Endothelial cell of umbilical vein (primary cell): ENCODE data around the gene CDC42BPB. TPM values are rescaled to one million over a fixed set of nuclear protein-coding genes. Genes with fewer than 3 reads are reported as not detected.

Source experiments
- BruUV-seq: library from RNA; stranded (reverse); fragments of 400-500 nt; replicated peaks from 2 replicates; lab custom pipeline; 2021; lab: Mats Ljungman, UMichigan
- CTCF ChIA-PET: fragments of 300-600, 350-600 bp; sonication (Branson Sonifier 250); formaldehyde crosslinking; loops from one replicate; lab custom pipeline; 2021; ENCODE audit warnings: antibody characterized with exemption, inconsistent platforms; lab: Charles Lee
- POLR2A ChIA-PET: fragments of 300-600, 350-600 bp; sonication (Branson Sonifier 250); formaldehyde crosslinking; loops from one replicate; lab custom pipeline; 2021; ENCODE audit warnings: antibody characterized with exemption, inconsistent platforms; lab: Charles Lee
- DNase-seq: peaks from one replicate; pipeline ENCODE4 v3.0.0-alpha.2; 2011; ENCODE audit warnings: low read depth, low spot score
- FAIRE-seq: peaks from 2 replicates; lab custom pipeline; 2011; peaks lifted over from hg19 to GRCh38; lab: Jason Lieb, UNC
- H2AFZ ChIP-seq: 2 replicates; pipeline ENCODE4 v1.6.0; 2012; ENCODE audit warnings: low read depth, low read length, control low read depth, inconsistent platforms
- H3K27ac ChIP-seq: 2 replicates; pipeline ENCODE4 v1.5.1; 2011; ENCODE audit warnings: low read depth, mild to moderate bottlenecking, control low read depth, low read length, moderate library complexity; ENCODE audit not compliant: insufficient read depth
- H3K27me3 ChIP-seq, 2 experiments: 2 replicates each; pipeline versions ENCODE4 v1.6.0 to v1.6.1; 2011; ENCODE audit warnings: low read length in 2 of 2, mixed read lengths in 1 of 2; ENCODE audit not compliant: control insufficient read depth in 2 of 2, insufficient read depth in 2 of 2
- H3K36me3 ChIP-seq, 2 experiments: 2 replicates in 1 of 2; 3 replicates in 1 of 2; pipeline ENCODE4 v1.5.1; 2011; ENCODE audit warnings: low read length in 2 of 2, mild to moderate bottlenecking in 1 of 2, moderate library complexity in 1 of 2; ENCODE audit not compliant: control insufficient read depth in 2 of 2, insufficient read depth in 2 of 2; ENCODE audit errors: extremely low read depth in 1 of 2
- H3K4me1 ChIP-seq: 3 replicates; pipeline ENCODE4 v1.5.1; 2011; ENCODE audit warnings: mild to moderate bottlenecking, low read length; ENCODE audit not compliant: control insufficient read depth, insufficient read depth; ENCODE audit errors: extremely low read depth
- H3K4me2 ChIP-seq: 2 replicates; pipeline ENCODE4 v1.6.1; 2011; ENCODE audit warnings: low read length, control low read depth, mixed read lengths; ENCODE audit not compliant: insufficient read depth
- H3K4me3 ChIP-seq, 3 experiments: fragments of 200-600 bp in 1 of 3; sonication (generic), shearing (Covaris generic) in 1 of 3; replicated peaks in 1 of 3; 2 replicates each; pipeline ENCODE4 v1.5.1; 2011 to 2016; ENCODE audit warnings: control low read depth in 3 of 3, low read length in 3 of 3, mild to moderate bottlenecking in 2 of 3, inconsistent platforms in 1 of 3, low read depth in 1 of 3, moderate library complexity in 1 of 3; ENCODE audit not compliant: insufficient read depth in 1 of 3
- H3K79me2 ChIP-seq: 2 replicates; pipeline ENCODE4 v1.6.0; 2012; ENCODE audit warnings: low read length, inconsistent platforms; ENCODE audit not compliant: control insufficient read depth, insufficient read depth
- H3K9ac ChIP-seq: replicated peaks from 2 replicates; pipeline ENCODE3; 2011; ENCODE audit warnings: low read length, control low read depth; ENCODE audit not compliant: insufficient read depth; ENCODE audit errors: extremely low read depth
- H3K9me1 ChIP-seq: replicated peaks from 3 replicates; pipeline ENCODE4 v1.6.0; 2011; ENCODE audit warnings: mild to moderate bottlenecking, low read length; ENCODE audit not compliant: control insufficient read depth, insufficient read depth; ENCODE audit errors: extremely low read depth
- H3K9me3 ChIP-seq: replicated peaks from 2 replicates; pipeline ENCODE4 v1.5.1; 2012; ENCODE audit warnings: low read length, inconsistent platforms; ENCODE audit not compliant: control insufficient read depth, insufficient read depth
- H4K20me1 ChIP-seq: replicated peaks from 2 replicates; pipeline ENCODE3; 2011; ENCODE audit warnings: mild to moderate bottlenecking, low read length; ENCODE audit not compliant: control insufficient read depth, insufficient read depth; ENCODE audit errors: extremely low read depth
- CTCF ChIP-seq, 2 donors: IDR thresholded peaks; 1 replicate in 1 of 2; 2 replicates in 1 of 2; pipeline ENCODE4 v1.5.1; 2011; ENCODE audit warnings: low read length in 2 of 2, mild to moderate bottlenecking in 2 of 2, moderate library complexity in 2 of 2, control low read depth in 1 of 2, inconsistent platforms in 1 of 2, low read depth in 1 of 2; ENCODE audit not compliant: insufficient read depth in 1 of 2; ENCODE audit errors: extremely low read depth in 1 of 2
- EZH2 ChIP-seq: IDR thresholded peaks from 2 replicates; pipeline ENCODE4 v1.6.1; 2012; ENCODE audit warnings: borderline replicate concordance, low read depth, mild to moderate bottlenecking, moderate library complexity, low read length, inconsistent platforms; ENCODE audit not compliant: severe bottlenecking
- FOS ChIP-seq: IDR thresholded peaks from 2 replicates; pipeline ENCODE4 v1.6.1; 2011; ENCODE audit warnings: mild to moderate bottlenecking, low read length, moderate library complexity, borderline replicate concordance; ENCODE audit not compliant: insufficient read depth
- GATA2 ChIP-seq: IDR thresholded peaks from 2 replicates; pipeline ENCODE4 v1.7.0; 2011; ENCODE audit warnings: low read depth, mild to moderate bottlenecking, moderate library complexity, mixed read lengths, low read length; ENCODE audit not compliant: insufficient read length, insufficient read depth
- JUN ChIP-seq: IDR thresholded peaks from 2 replicates; pipeline ENCODE4 v1.6.1; 2011; ENCODE audit warnings: borderline replicate concordance, low read depth; ENCODE audit not compliant: insufficient read length, insufficient read depth
- MAX ChIP-seq: IDR thresholded peaks from 2 replicates; pipeline ENCODE4 v1.6.1; 2011; ENCODE audit not compliant: insufficient read depth, insufficient read length
- MYC ChIP-seq: IDR thresholded peaks from one replicate; pipeline ENCODE4 v1.6.1; 2011; ENCODE audit warnings: mild to moderate bottlenecking, low read depth, low read length
- POLR2A ChIP-seq: IDR thresholded peaks from 2 replicates; pipeline ENCODE4 v1.6.1; 2012; ENCODE audit warnings: low read depth, mild to moderate bottlenecking, control low read depth, low read length
- POLR2AphosphoS5 ChIP-seq: IDR thresholded peaks from 2 replicates; pipeline ENCODE4 v1.6.1; 2012; ENCODE audit warnings: low read depth, mild to moderate bottlenecking, control low read depth, low read length, moderate library complexity; ENCODE audit not compliant: insufficient read depth
- dilution Hi-C: fragments of 300-500 bp; cut with MboI; formaldehyde crosslinking; loops from one replicate; pipeline ENCODE4 v1.15.0; 2019; ENCODE audit warnings: low sequenced_read_pairs; ENCODE audit not compliant: extremely low pct_ligation_motif_present
- intact Hi-C: fragments of 100-400 bp; cut with micrococcal nuclease; formaldehyde crosslinking; loops from one replicate; pipeline ENCODE4 v1.10.0; 2022
- polyA plus RNA-seq, 4 experiments: library from polyadenylated mRNA; depleted of rRNA in 3 of 4; stranded (reverse) in 3 of 4; unstranded in 1 of 4; fragments of >200 nt; gene quantifications; 2 replicates each; pipeline versions ENCODE4 v1.2.1 to v1.2.3, GENCODE V29; 2011 to 2012; ENCODE audit warnings: missing spikeins in 1 of 4
- total RNA-seq: library from RNA; stranded (reverse); gene quantifications from 2 replicates; pipeline ENCODE4 v1.2.3, GENCODE V29; 2021

The CDC42BPB gene
- total and polyA plus RNA-seq, 2 donors (not counting 3 experiments of a cell fraction or from before 2014, with no cell fraction given) = 82.6 to 131 TPM

- intact Hi-C loops = no loop called here
- dilution Hi-C loops = no loop called here
- Histone ChIP-seq H3K36me3 (peaks cover 39 to 53% of the 10 kb centered on the region in 2 experiments), H3K27me3 (no peaks in the 10 kb centered on the region), H2AFZ (no peak overlapping the region), H4K20me1 (no peaks in the 10 kb centered on the region), H3K9me3 (no peaks in the 10 kb centered on the region), H3K4me2 (no peak overlapping the region), H3K4me1 (no peaks in the 10 kb centered on the region), H3K27ac (no peak overlapping the region), H3K9ac (no peak overlapping the region), H3K4me3 (no peak overlapping the region), H3K9me1 (no peaks in the 10 kb centered on the region), H3K79me2 (no peaks in the 10 kb centered on the region)
- FAIRE-seq (no peak), DNase-seq (no peak)
- POLR2A ChIA-PET = no interaction called here
- no TSS peak for BruUV-seq
- CTCF ChIA-PET = interaction anchor here (1.0 kb wide), 1 partner anchor 271 kb away, joined by 6 read pairs; no protein-coding TSS in a partner anchor
- TF ChIP-seq MAX (no peak), EZH2 (no peak), POLR2AphosphoS5 (no peak), GATA2 (no peak), MYC (no peak), POLR2A (no peak), FOS (no peak), JUN (no peak), CTCF (IDR thresholded peaks at IDR 0.05; ENCODE audit: extremely low read depth in 1 of 2, insufficient read depth in 1 of 2, low read depth in 1 of 2, low read length in 2 of 2) (no peak)
Measured at GRCh38 chr14:102965971-102966655, 91.2 kb downstream of the CDC42BPB start.
